Measurements from ENCODE around the gene FBXO28.
A peak's percentile ranks its signal among the peaks of the same experiment; 100 is the strongest.

FBXO28 gene

GRCh38 chr1:224095339-224095738, 18.6 kb upstream of the FBXO28 start:
- DNase-seq (ENCODE audit: low read depth in 2 of 2): no peak

- DNase-seq (ENCODE audit: low read depth in 2 of 2): no peak
Observed at GRCh38 chr1:224095867-224096266, 18.0 kb upstream of the FBXO28 start.

- DNase-seq (ENCODE audit: low read depth in 2 of 2): no peak
Observed at GRCh38 chr1:224096773-224097172, 17.1 kb upstream of the FBXO28 start.

- no peak for DNase-seq (ENCODE audit: low read depth in 2 of 2)
Observed at GRCh38 chr1:224098007-224098406, 15.9 kb upstream of the FBXO28 start.

GRCh38 chr1:224106568-224107281, 7.2 kb upstream of the FBXO28 start:
- DNase-seq (ENCODE audit: low read depth in 2 of 2): no peak

- no peak for DNase-seq (ENCODE audit: low read depth in 2 of 2)
Observed at GRCh38 chr1:224107282-224107625, 6.7 kb upstream of the FBXO28 start.

- DNase-seq (ENCODE audit: low read depth in 2 of 2): no peak
Observed at GRCh38 chr1:224108991-224109390, 4.9 kb upstream of the FBXO28 start.

- DNase-seq (ENCODE audit: low read depth in 2 of 2): no peak
Observed at GRCh38 chr1:224109981-224110380, 3.9 kb upstream of the FBXO28 start.

- no peak for DNase-seq (ENCODE audit: low read depth in 2 of 2)
Observed at GRCh38 chr1:224113005-224113404, 906 bp upstream of the FBXO28 start.

- DNase-seq (ENCODE audit: low read depth in 2 of 2): no peak
Observed at GRCh38 chr1:224113545-224113917, 380 bp upstream of the FBXO28 start.

GRCh38 chr1:224114787-224115175, 870 bp downstream of the FBXO28 start:
- no peak for DNase-seq (ENCODE audit: low read depth in 2 of 2)

GRCh38 chr1:224116131-224116530, 2.2 kb downstream of the FBXO28 start:
- peak in 1 of 2 experiments; percentile 31 for DNase-seq (ENCODE audit: low read depth in 2 of 2)

- no peak for DNase-seq (ENCODE audit: low read depth in 2 of 2)
Observed at GRCh38 chr1:224118688-224119087, 4.8 kb downstream of the FBXO28 start.

- no peak for DNase-seq (ENCODE audit: low read depth in 2 of 2)
Observed at GRCh38 chr1:224123136-224123535, 9.2 kb downstream of the FBXO28 start.

- peak; percentile 42 to 44 for DNase-seq (ENCODE audit: low read depth in 2 of 2)
Observed at GRCh38 chr1:224124220-224124619, 10.3 kb downstream of the FBXO28 start.

GRCh38 chr1:224127925-224128819, 14.3 kb downstream of the FBXO28 start:
- peak; percentile 63 to 64 for DNase-seq (ENCODE audit: low read depth in 2 of 2)

GRCh38 chr1:224131253-224131652, 17.3 kb downstream of the FBXO28 start:
- DNase-seq (ENCODE audit: low read depth in 2 of 2): no peak

- no peak for DNase-seq (ENCODE audit: low read depth in 2 of 2)
Observed at GRCh38 chr1:224132901-224133300, 19.0 kb downstream of the FBXO28 start.

GRCh38 chr1:224133741-224134299, 19.9 kb downstream of the FBXO28 start:
- DNase-seq (ENCODE audit: low read depth in 2 of 2): no peak

GRCh38 chr1:224137518-224137917, 23.6 kb downstream of the FBXO28 start:
- DNase-seq (ENCODE audit: low read depth in 2 of 2): no peak

- no peak for DNase-seq (ENCODE audit: low read depth in 2 of 2)
Observed at GRCh38 chr1:224138198-224138597, 24.3 kb downstream of the FBXO28 start.

GRCh38 chr1:224141693-224142092, 27.8 kb downstream of the FBXO28 start:
- DNase-seq (ENCODE audit: low read depth in 2 of 2): no peak

- DNase-seq (ENCODE audit: low read depth in 2 of 2): no peak
Observed at GRCh38 chr1:224149709-224150108, 35.8 kb downstream of the FBXO28 start.

Measured in fibroblast of skin of left quadriceps (primary cell).